GM12874 (cell line): ENCODE measurements around the gene GARIN5A.

ENCODE experiments used
- TF ChIP-seq, protein P1 (sequence below): IDR thresholded peaks from 2 replicates; pipeline ENCODE4 v1.5.1; 2011; ENCODE audit warnings: low read depth, mild to moderate bottlenecking, control low read depth, low read length, moderate library complexity; ENCODE audit not compliant: insufficient read depth

Gene GARIN5A

GRCh38 chr19:50506700-50507099 is 30.1 kb upstream of the GARIN5A start:
- TF ChIP-seq, protein P1, sequence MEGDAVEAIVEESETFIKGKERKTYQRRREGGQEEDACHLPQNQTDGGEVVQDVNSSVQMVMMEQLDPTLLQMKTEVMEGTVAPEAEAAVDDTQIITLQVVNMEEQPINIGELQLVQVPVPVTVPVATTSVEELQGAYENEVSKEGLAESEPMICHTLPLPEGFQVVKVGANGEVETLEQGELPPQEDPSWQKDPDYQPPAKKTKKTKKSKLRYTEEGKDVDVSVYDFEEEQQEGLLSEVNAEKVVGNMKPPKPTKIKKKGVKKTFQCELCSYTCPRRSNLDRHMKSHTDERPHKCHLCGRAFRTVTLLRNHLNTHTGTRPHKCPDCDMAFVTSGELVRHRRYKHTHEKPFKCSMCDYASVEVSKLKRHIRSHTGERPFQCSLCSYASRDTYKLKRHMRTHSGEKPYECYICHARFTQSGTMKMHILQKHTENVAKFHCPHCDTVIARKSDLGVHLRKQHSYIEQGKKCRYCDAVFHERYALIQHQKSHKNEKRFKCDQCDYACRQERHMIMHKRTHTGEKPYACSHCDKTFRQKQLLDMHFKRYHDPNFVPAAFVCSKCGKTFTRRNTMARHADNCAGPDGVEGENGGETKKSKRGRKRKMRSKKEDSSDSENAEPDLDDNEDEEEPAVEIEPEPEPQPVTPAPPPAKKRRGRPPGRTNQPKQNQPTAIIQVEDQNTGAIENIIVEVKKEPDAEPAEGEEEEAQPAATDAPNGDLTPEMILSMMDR, result no peak

GRCh38 chr19:50505856-50506611 is 29.4 kb upstream of the GARIN5A start:
- TF ChIP-seq, protein P1, result no peak

DNA sequence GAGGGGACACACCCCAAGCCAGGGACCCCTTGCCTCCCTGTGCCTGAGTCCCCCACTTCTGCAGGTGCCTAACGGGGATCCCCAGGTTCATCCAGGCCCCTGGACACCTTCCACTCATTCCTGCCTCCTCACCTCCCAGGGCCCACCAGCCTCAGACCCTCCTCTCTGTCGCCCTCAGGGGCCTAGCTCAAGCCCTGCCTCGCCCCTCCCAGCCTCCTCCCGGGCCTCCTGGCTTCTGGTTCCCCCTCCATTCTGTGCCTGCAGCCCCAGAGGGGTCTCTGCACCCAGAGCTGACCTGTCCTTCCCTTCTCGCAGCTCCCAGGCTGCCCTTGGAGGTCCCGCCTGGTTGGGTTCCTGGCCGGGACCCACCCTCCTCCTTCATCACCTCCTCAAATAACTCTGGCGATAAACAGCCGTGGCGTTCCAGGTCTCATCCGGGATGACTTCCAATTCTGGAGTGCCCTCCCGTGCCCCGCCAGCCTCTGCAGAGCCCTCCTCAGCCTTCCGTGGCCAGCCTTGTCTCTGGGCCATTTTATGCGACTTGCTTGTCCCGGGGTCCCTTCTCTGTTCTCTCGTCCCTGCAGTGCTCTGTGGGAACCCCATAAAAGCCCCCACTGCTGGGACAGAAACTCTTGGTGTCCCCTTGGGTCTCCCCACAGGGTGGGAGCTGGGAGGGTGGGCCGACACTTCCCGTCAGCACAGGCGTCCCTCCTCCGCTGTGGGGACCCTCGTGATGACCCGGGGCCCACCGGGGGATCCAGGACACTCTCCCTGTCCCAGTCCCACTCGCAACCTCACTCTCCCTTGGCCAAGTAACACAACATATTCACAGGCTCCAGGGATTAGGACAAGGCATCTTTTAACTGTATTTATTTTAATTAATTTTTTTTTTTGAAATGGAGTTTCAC is 25.2 kb upstream of the GARIN5A start:
- TF ChIP-seq, protein P1, result no peak

- TF ChIP-seq, protein P1, result no peak
Measured at GRCh38 chr19:50501186-50501567, 24.5 kb upstream of the GARIN5A start.

GRCh38 chr19:50500753-50501151 is 24.1 kb upstream of the GARIN5A start:
- TF ChIP-seq, protein P1, result no peak

GRCh38 chr19:50500060-50500752 is 23.6 kb upstream of the GARIN5A start:
- TF ChIP-seq, protein P1, result peak; percentile 30; the same call in 1 of the 2 replicates
